HL-60 (cell line): Measurements from ENCODE around the gene CD40LG.

Experiments
- DNase-seq, 2 experiments: peaks; one replicate each; pipeline ENCODE4 v3.0.0-alpha.2; 2010 to 2020; ENCODE audit warnings: low read depth in 1 of 2, low spot score in 1 of 2
- H3K27ac ChIP-seq: fragments of 250-450 bp; sonication (Bioruptor Pico); replicated peaks from 2 replicates; pipeline ENCODE4 v1.5.1; 2020; ENCODE audit warnings: mild to moderate bottlenecking, moderate library complexity
- H3K27me3 ChIP-seq: fragments of 250-450 bp; sonication (Bioruptor Pico); 2 replicates; pipeline ENCODE4 v1.5.1; 2021; ENCODE audit warnings: mild to moderate bottlenecking, moderate library complexity; ENCODE audit not compliant: insufficient read depth, poor library complexity, severe bottlenecking
- H3K4me3 ChIP-seq: replicated peaks from 2 replicates; pipeline ENCODE4 v1.5.1; 2011; ENCODE audit warnings: mild to moderate bottlenecking, control low read depth, low read length; ENCODE audit not compliant: insufficient read depth
- CTCF ChIP-seq: IDR thresholded peaks from one replicate; pipeline ENCODE4 v1.5.1; 2011; ENCODE audit warnings: low read length, control low read depth, inconsistent platforms; ENCODE audit not compliant: insufficient read depth
- GABPA ChIP-seq: IDR thresholded peaks from 2 replicates; pipeline ENCODE4 v1.6.1; 2012; ENCODE audit warnings: low read depth
- POLR2AphosphoS5 ChIP-seq: IDR thresholded peaks from 2 replicates; pipeline ENCODE4 v1.6.1; 2012; ENCODE audit warnings: low read depth
- REST ChIP-seq: IDR thresholded peaks from 2 replicates; pipeline ENCODE4 v1.6.1; 2012; ENCODE audit warnings: low read depth; ENCODE audit not compliant: insufficient replicate concordance
- SPI1 ChIP-seq: IDR thresholded peaks from 2 replicates; pipeline ENCODE4 v1.6.1; 2012; ENCODE audit warnings: low read depth, mild to moderate bottlenecking, borderline replicate concordance

Gene CD40LG

GRCh38 chrX:136692271-136692670 is 44.3 kb downstream of the CD40LG start:
- Histone ChIP-seq H3K27me3 (no peaks in the 10 kb centered on the region), H3K27ac (no peak overlapping the region), H3K4me3 (no peak overlapping the region)
- no peak for TF ChIP-seq REST
- DNase-seq = no peak

- TF ChIP-seq REST = no peak
- TF ChIP-seq POLR2AphosphoS5 = no peak
- TF ChIP-seq CTCF = no peak
- peak in 1 of 2 experiments; percentile 24 for DNase-seq
- Histone ChIP-seq H3K4me3 (no peak overlapping the region), H3K27ac (no peak overlapping the region), H3K27me3 (no peaks in the 10 kb centered on the region)
Measured at GRCh38 chrX:136694431-136695087, 46.6 kb downstream of the CD40LG start.

GRCh38 chrX:136697156-136697555 is 49.2 kb downstream of the CD40LG start:
- no peak for TF ChIP-seq GABPA
- no peak for TF ChIP-seq REST
- TF ChIP-seq POLR2AphosphoS5 = no peak
- no peak for TF ChIP-seq CTCF
- no peak for TF ChIP-seq SPI1
- Histone ChIP-seq H3K27ac (no peak overlapping the region), H3K27me3 (no peaks in the 10 kb centered on the region), H3K4me3 (no peak overlapping the region)
- DNase-seq = no peak

- TF ChIP-seq CTCF (no peak), SPI1 (no peak), GABPA (no peak), REST (no peak), POLR2AphosphoS5 (no peak)
- DNase-seq = no peak
- Histone ChIP-seq H3K4me3 (no peak overlapping the region), H3K27ac (no peak overlapping the region), H3K27me3 (no peaks in the 10 kb centered on the region)
Measured at GRCh38 chrX:136708348-136708747, 60.4 kb downstream of the CD40LG start.
